Mammary epithelial cell (primary cell): ENCODE results near the gene NTNG1.

ENCODE experiments used
- CTCF ChIP-seq, 2 donors: IDR thresholded peaks in 1 of 2; conservative IDR thresholded peaks in 1 of 2; 2 replicates each; pipeline ENCODE4 v1.5.1; 2011 to 2012; ENCODE audit warnings: inconsistent platforms in 2 of 2, low read length in 2 of 2, mild to moderate bottlenecking in 2 of 2, control low read depth in 1 of 2, low read depth in 1 of 2; ENCODE audit not compliant: insufficient read depth in 1 of 2; ENCODE audit errors: extremely low read depth in 1 of 2
- EZH2 ChIP-seq: IDR thresholded peaks from 2 replicates; pipeline ENCODE4 v1.6.1; 2012; ENCODE audit warnings: low read length, inconsistent platforms, borderline replicate concordance

GRCh38 chr1:107444302-107444701 lies 303.5 kb downstream of the NTNG1 start:
- TF ChIP-seq CTCF (conservative IDR thresholded peaks at IDR 0.05 in 1 of 2, IDR thresholded peaks at IDR 0.05 in 1 of 2; ENCODE audit: extremely low read depth in 1 of 2, insufficient read depth in 1 of 2, low read depth in 1 of 2, low read length in 2 of 2) (no peak), EZH2 (no peak)
